Heart right ventricle (tissue), 16 donors: ENCODE results near the gene ZNHIT1. TPM values are rescaled to one million over a fixed set of nuclear protein-coding genes. Genes with fewer than 3 reads are reported as not detected.

Experiments used
- ATAC-seq, 8 donors: fragments of 200-7000 bp; cut with Tn5 transposase; one replicate each; pipeline ENCODE4 v1.9.1; 2020; ENCODE audit warnings: mild to moderate bottlenecking in 8 of 8, moderate library complexity in 8 of 8, moderate number of reproducible peaks in 1 of 8
- DNase-seq, 2 donors: peaks; one replicate each; pipeline ENCODE4 v3.0.0-alpha.2; 2020
- H3K27ac ChIP-seq, 10 donors: fragments of 200-600 bp; sonication (generic) in 2 of 10; one replicate each; pipeline versions ENCODE4 v1.5.0 to v1.8.0; 2020 to 2022; ENCODE audit warnings: mild to moderate bottlenecking in 3 of 10
- H3K27me3 ChIP-seq, 7 donors: fragments of 200-600 bp; one replicate each; pipeline ENCODE4 v1.8.0; 2021 to 2022; ENCODE audit warnings: mild to moderate bottlenecking in 2 of 7
- H3K36me3 ChIP-seq, 9 donors: fragments of 200-600 bp; sonication (generic) in 1 of 9; one replicate each; pipeline versions ENCODE4 v1.5.0 to v1.8.0; 2020 to 2022; ENCODE audit warnings: mild to moderate bottlenecking in 2 of 9
- H3K4me1 ChIP-seq, 9 donors: fragments of 200-600 bp; sonication (generic) in 1 of 9; one replicate each; pipeline versions ENCODE4 v1.5.0 to v1.8.0; 2020 to 2022; ENCODE audit warnings: mild to moderate bottlenecking in 4 of 9
- H3K4me3 ChIP-seq, 10 donors: fragments of 200-600 bp; sonication (generic) in 2 of 10; one replicate each; pipeline versions ENCODE4 v1.5.0 to v1.8.0; 2020 to 2022; ENCODE audit warnings: mild to moderate bottlenecking in 7 of 10, moderate library complexity in 2 of 10
- H3K9me3 ChIP-seq, 11 donors: fragments of 200-600 bp in 10 of 11; sonication (generic) in 2 of 11; one replicate each; pipeline versions ENCODE4 v1.5.0 to v1.8.0; 2013 to 2022; ENCODE audit warnings: mild to moderate bottlenecking in 2 of 11, control low read depth in 1 of 11, moderate library complexity in 1 of 11
- WGBS, 2 donors: extraction: QIAGEN DNeasy Blood & Tissue Kit; methylation state at CpG; one replicate each; pipeline ENCODE4 v1.1.7; 2013; ENCODE audit warnings: inconsistent platforms in 1 of 2; 5-methylcytosine and 5-hydroxymethylcytosine counted together
- intact Hi-C, 10 donors: fragments of 100-400 bp; cut with DNase I; formaldehyde crosslinking; loops; one replicate each; pipeline versions ENCODE4 v1.11.1 to v1.14.2; 2022
- long read RNA-seq, 3 donors: library from polyadenylated mRNA; unstranded; transcript quantifications; one replicate each; pipeline ENCODE4 v2.0.0, GENCODE V29; 2020 to 2021
- polyA plus RNA-seq, 2 donors: library from polyadenylated mRNA; stranded (reverse); fragments of 200-250 nt; gene quantifications; one replicate each; pipeline ENCODE4 v1.2.3, GENCODE V29; 2013
- total RNA-seq, 10 donors: library from RNA; stranded (reverse); fragmentation: NEBNext Ultra II Directional in 3 of 10; extraction: Animal tissue kit (Norgen Biotek cat#: 25700) in 3 of 10; gene quantifications; one replicate each; pipeline versions ENCODE4 v1.2.1 to v1.2.4, GENCODE V29; 2021 to 2023
- TF ChIP-seq, protein P1 (sequence below), 9 donors: fragments of 200-600 bp; sonication (generic) in 2 of 9; IDR thresholded peaks; one replicate each; pipeline versions ENCODE4 v1.5.0 to v1.8.0; 2021 to 2022; ENCODE audit warnings: antibody characterized with exemption in 9 of 9, mild to moderate bottlenecking in 5 of 9, moderate library complexity in 1 of 9
- donor health status: Arrhythmogenic right ventricular cardiomyopathy.
- donor health status: ischemic (EF 13 %, LVEDD 7.1; RV severe dilation, severe dysfunction).
- donor health status: healthy with polysubstance abuse.
- donor health status: DM: no; HTN: yes; CAD: no.
- donor health status: DM: no; HTN: no; CAD: no.
- donor health status: ischemic (EF 25% LVEDD 6.9; RV normal size, moderate dysfunction).
- donor health status: ischemic (EF 25% LVEDD 5.7; RV mildly dilated, moderate dysfunction).
- donor health status: healthy.
- donor health status: DM: yes; HTN: yes; CAD: no.
- donor health status: Ischemic cardiomyopathy.
- donor health status: ischemic (EF 35%, LVEDD 5.7; RV mildly dilated, moderate dysfunction).
- donor health status: nonischemic (EF 11% LVEDD 7.7; RV severe dilation, severe dysfunction).
- donor health status: DM: yes; HTN: yes; CAD: no.
- donor health status: PGD.
- donor health status: ischemic (EF 29% LVEDD 5.4; RV normal size, mild dysfunction).
- donor health status: nonischemic (EF 23%, LVEDD 6.1; RV moderate dilation, normal function).

Gene ZNHIT1
- 10 to 100 TPM; 45.4 to 59.3 (median 49.8) TPM for total RNA-seq
- polyA plus RNA-seq = 100 to 1,000 TPM in 1 of 2 donors, 10 to 100 TPM in 1; 99.2 to 194 TPM
- long read RNA-seq, donor 1, transcript ZNHIT1-201 (5 exons, 1,225 nt) = major isoform, 41 of 48 reads
- long read RNA-seq, donor 1, partial matches to known transcripts = 0 of 48 reads
- long read RNA-seq, donor 1, other reads (novel, unspliced or antisense) = 5 of 48 reads
- long read RNA-seq, donor 2, transcript ZNHIT1-201 (5 exons, 1,225 nt) = major isoform, 45 of 65 reads
- long read RNA-seq, donor 2, partial matches to known transcripts = 2 of 65 reads
- long read RNA-seq, donor 2, other reads (novel, unspliced or antisense) = 16 of 65 reads
- long read RNA-seq, donor 3, transcript ZNHIT1-201 (5 exons, 1,225 nt) = major isoform, 7 of 11 reads
- long read RNA-seq, donor 3, partial matches to known transcripts = 0 of 11 reads
- long read RNA-seq, donor 3, other reads (novel, unspliced or antisense) = 2 of 11 reads

DNA sequence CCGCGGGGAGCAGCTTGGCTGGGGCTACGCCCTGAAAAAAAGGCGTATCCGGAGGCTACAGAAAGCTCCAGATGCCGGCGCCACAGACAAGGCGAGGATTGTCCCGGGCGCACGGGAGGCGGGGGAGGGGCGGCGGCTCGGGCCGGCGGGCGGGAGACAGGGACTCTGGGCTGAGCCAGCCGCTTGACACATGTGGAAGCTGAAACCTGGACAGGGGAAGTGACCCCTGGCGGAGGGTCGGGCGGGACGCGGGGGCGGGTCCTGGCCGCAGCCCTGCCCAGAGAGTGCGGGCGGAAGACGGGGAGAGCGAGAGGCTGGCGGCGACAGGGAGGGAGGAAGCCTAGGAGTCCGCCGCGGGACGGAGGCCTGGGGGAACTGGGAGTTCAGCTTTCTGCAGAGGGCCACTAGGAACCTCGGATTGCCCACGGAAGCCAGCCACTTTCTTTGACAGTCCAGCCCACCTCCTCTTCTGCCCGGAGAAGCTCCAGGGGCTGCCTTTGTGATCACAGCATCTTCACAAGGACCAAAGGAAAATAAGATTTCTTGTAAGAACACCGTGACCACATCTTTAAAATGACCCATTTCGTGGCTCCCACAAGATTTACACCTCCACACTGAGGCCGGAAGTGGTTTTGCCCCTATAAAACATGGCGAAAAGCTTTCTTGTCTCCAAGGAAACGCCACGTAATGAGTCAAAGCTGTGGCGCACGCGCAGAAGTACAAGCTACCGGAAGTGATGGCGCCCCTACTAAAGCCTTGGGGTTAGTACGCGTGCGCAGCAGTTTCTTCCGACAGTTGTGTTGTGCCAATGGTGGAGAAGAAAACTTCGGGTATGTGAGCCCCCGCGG is at the start of gene ZNHIT1, which contains the start of gene PLOD3:
TSS of gene ZNHIT1 (plus strand) at position 778 of the 848 bp plus-strand sequence. CDS start at position 809, 31 bp downstream.
TSS of gene PLOD3 (minus strand) at position 194 of the 848 bp plus-strand sequence. CDS start 307 bp downstream, outside the sequence.
- peak within 1 kb of the TSS; percentile 74 to 98 (median 88) for H3K4me3 ChIP-seq
- WGBS, 2 donors = 1% methylated on average over 53 to 57 of the region's 57 CpGs
- H3K27ac ChIP-seq = peak within 1 kb of the TSS; percentile 49 to 99 (median 94)
- no peaks in the 10 kb centered on the region for H3K27me3 ChIP-seq
- ATAC-seq (peak; percentile 92 to 97 (median 94)), DNase-seq (peak; percentile 96 to 98)
- H3K36me3 ChIP-seq = peaks cover 0 to 49% (median 4%) of the 10 kb centered on the region in 9 donors
- peaks cover 0 to 48% (median 40%) of the 10 kb centered on the region in 9 donors for H3K4me1 ChIP-seq
- no peaks in the 10 kb centered on the region for H3K9me3 ChIP-seq
- TF ChIP-seq, protein P1, sequence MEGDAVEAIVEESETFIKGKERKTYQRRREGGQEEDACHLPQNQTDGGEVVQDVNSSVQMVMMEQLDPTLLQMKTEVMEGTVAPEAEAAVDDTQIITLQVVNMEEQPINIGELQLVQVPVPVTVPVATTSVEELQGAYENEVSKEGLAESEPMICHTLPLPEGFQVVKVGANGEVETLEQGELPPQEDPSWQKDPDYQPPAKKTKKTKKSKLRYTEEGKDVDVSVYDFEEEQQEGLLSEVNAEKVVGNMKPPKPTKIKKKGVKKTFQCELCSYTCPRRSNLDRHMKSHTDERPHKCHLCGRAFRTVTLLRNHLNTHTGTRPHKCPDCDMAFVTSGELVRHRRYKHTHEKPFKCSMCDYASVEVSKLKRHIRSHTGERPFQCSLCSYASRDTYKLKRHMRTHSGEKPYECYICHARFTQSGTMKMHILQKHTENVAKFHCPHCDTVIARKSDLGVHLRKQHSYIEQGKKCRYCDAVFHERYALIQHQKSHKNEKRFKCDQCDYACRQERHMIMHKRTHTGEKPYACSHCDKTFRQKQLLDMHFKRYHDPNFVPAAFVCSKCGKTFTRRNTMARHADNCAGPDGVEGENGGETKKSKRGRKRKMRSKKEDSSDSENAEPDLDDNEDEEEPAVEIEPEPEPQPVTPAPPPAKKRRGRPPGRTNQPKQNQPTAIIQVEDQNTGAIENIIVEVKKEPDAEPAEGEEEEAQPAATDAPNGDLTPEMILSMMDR (IDR thresholded peaks at IDR 0.05) = peak in 6 of 9 donors; percentile 22 to 60 (median 42)
- intact Hi-C loops = loop anchor here in 7 of 10 donors (1.0 to 2.0 kb wide), 2 partner anchors 27 kb away; partner anchors contain the start of gene FIS1 (in 6 of the 7)

DNA sequence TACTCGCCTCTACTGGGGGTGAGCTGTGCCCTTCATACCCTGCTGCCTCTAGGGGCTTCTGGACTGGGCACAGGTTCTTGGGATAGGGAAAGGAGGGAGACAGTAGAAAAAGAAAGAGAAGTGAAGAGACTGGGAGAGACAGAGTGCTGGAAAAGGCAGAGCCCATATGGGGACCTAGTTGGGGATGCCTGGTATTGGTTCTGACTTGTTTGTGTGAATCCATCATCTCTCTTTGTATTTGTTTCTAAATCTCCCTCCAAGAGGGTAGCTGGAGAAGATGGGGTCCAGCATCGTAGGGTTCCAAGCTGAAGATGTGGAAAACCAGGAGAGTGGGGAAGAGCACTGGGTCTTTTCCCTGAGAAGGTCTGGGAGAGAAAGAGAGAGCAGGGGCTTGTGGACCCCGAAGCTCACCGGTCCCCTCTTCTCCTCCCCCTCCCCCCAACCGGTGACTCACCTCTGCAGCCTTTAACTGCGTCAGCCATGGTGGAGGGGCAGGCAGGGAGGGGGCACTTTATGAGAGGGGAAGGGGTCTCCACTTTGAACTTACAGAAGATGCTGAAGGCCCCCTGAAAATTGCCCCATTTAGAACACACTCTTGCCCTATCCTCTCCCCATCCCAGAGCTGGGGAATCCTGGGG is 49.4 kb upstream of the ZNHIT1 start:
- 6% methylated on average over 6 of the region's 6 CpGs for WGBS, 2 donors
- ATAC-seq = no peak
- intact Hi-C loops = loop anchor here in 1 of 10 donors (2.0 kb wide), 1 partner anchor 24 kb away; no protein-coding TSS in a partner anchor
- Histone ChIP-seq H3K36me3 (no peaks in the 10 kb centered on the region), H3K9me3 (no peaks in the 10 kb centered on the region), H3K4me1 (peaks cover 23 to 64% (median 42%) of the 10 kb centered on the region in 9 donors), H3K27ac (no peak overlapping the region), H3K27me3 (peaks cover 61 to 100% (median 100%) of the 10 kb centered on the region in 7 donors), H3K4me3 (no peak overlapping the region)
- no peak for DNase-seq
- TF ChIP-seq, protein P1 (IDR thresholded peaks at IDR 0.05) = no peak

DNA sequence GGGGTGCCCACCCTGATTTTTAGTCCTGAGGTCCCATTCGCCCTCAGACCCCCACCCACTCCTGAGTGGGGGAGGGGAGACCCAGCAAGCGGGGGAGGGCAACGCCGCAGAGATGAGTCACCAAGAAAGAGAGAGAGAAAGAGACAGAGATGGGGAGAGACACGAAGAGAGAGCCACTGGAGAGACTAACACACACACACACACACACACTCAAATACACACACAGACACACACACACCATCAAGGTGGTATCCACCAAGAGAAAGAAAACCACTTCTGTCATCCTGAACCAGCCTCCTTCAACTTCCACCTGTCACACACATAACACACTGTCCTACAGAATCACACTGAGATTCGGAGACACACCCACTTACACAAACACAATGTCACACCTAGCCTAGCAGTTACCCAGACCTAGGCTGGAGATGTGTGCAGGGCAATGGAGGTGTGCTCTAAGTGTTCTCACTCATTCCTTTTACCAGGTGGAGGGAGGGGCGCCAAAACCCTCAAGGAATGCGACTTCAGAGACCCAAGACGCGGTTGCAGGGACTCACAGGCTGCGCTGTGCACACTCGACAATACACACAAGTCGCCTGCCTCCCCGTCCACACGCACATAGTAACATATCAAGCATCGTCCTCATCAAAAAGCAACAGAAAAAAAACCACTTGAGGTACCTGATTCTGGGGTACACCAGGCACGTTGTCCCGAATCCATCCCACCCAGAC is 48.7 kb upstream of the ZNHIT1 start:
- TF ChIP-seq, protein P1 (IDR thresholded peaks at IDR 0.05) = no peak
- no peak for ATAC-seq
- 1 to 4% methylated on average over 16 to 18 of the region's 18 CpGs for WGBS, 2 donors
- Histone ChIP-seq H3K4me1 (peaks cover 17 to 59% (median 38%) of the 10 kb centered on the region in 9 donors), H3K9me3 (no peaks in the 10 kb centered on the region), H3K27me3 (peaks cover 56 to 100% (median 100%) of the 10 kb centered on the region in 7 donors), H3K27ac (no peak overlapping the region), H3K4me3 (no peak overlapping the region), H3K36me3 (no peaks in the 10 kb centered on the region)
- intact Hi-C loops = loop anchor here in 1 of 10 donors (2.0 kb wide), 1 partner anchor 24 kb away; no protein-coding TSS in a partner anchor
- DNase-seq = no peak
